MM.1S (cell line): Measurements from ENCODE around the gene SYNE1.

Source experiments
- EZH2 ChIP-seq: fragments of 300-600 bp; sonication (generic); optimal IDR thresholded peaks from 2 replicates; pipeline ENCODE3; 2017; ENCODE audit warnings: low read depth, mild to moderate bottlenecking, antibody characterized with exemption, low read length, mixed read lengths
- TF ChIP-seq, protein P1 (sequence below): fragments of 300-600 bp; sonication (generic); IDR thresholded peaks from 2 replicates; pipeline ENCODE4 v1.5.1; 2016; ENCODE audit warnings: antibody characterized with exemption, low read length, mixed read lengths

DNA sequence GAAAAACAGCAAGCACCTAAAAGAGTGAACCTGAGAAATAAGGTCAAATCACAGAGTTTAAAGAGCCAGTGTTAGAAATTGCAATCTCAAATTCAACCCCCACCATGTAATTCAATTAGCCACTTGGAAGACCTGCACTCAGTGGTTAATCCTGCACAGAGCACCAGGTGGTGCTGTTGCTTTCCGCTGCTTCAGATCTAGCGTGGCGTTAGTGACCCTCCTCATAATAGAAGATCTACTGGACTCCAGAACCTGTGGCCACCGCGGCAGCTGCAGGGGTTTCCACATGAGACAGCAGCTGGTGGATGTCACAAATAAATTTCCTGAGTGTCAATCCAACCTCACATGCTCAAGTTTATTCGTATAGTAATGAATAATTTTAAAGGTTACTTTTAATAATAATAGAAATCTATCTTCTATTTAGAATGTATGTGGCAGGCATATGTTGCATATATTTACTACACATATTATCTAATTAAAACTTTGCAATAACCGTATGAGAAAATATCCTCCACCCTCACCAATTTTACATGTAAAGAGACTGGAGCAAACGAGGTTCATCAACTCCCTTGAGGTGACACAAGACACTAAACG lies 84.4 kb downstream of the SYNE1 start:
- TF ChIP-seq EZH2 = no peak
- TF ChIP-seq, protein P1, sequence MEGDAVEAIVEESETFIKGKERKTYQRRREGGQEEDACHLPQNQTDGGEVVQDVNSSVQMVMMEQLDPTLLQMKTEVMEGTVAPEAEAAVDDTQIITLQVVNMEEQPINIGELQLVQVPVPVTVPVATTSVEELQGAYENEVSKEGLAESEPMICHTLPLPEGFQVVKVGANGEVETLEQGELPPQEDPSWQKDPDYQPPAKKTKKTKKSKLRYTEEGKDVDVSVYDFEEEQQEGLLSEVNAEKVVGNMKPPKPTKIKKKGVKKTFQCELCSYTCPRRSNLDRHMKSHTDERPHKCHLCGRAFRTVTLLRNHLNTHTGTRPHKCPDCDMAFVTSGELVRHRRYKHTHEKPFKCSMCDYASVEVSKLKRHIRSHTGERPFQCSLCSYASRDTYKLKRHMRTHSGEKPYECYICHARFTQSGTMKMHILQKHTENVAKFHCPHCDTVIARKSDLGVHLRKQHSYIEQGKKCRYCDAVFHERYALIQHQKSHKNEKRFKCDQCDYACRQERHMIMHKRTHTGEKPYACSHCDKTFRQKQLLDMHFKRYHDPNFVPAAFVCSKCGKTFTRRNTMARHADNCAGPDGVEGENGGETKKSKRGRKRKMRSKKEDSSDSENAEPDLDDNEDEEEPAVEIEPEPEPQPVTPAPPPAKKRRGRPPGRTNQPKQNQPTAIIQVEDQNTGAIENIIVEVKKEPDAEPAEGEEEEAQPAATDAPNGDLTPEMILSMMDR = peak; percentile 63
